NAMALWA (cell line): Measurements from ENCODE around the gene SLC25A21.
"Not testable (repeated sequence)": the region's sequence is repeated elsewhere in the genome, so short reads cannot be mapped to it uniquely, and the experiment has no call there.

Experiments used
- DNase-seq: peaks from one replicate; pipeline ENCODE4 v3.0.0-alpha.2; 2015; ENCODE audit warnings: low spot score

The SLC25A21 gene

GRCh38 chr14:36941783-36942521, 230.5 kb downstream of the SLC25A21 start:
- peak; percentile 45 for DNase-seq

- DNase-seq = no peak
These were observed 231.9 kb downstream of the SLC25A21 start for GRCh38 chr14:36940476-36940875.

GRCh38 chr14:36939265-36939664, 233.1 kb downstream of the SLC25A21 start:
- DNase-seq = no peak

- DNase-seq = no peak
These were observed 233.7 kb downstream of the SLC25A21 start for GRCh38 chr14:36938678-36939077.

GRCh38 chr14:36935976-36936678, 236.3 kb downstream of the SLC25A21 start:
- no peak for DNase-seq

- no peak for DNase-seq
These were observed 238.1 kb downstream of the SLC25A21 start for GRCh38 chr14:36934304-36934703.

GRCh38 chr14:36931791-36932190, 240.6 kb downstream of the SLC25A21 start:
- no peak for DNase-seq

GRCh38 chr14:36928432-36928831, 244.0 kb downstream of the SLC25A21 start:
- DNase-seq = no peak

- no peak for DNase-seq
These were observed 247.3 kb downstream of the SLC25A21 start for GRCh38 chr14:36925094-36925493.

- DNase-seq = no peak
These were observed 255.7 kb downstream of the SLC25A21 start for GRCh38 chr14:36916668-36917067.

GRCh38 chr14:36915081-36915480, 257.3 kb downstream of the SLC25A21 start:
- DNase-seq = no peak

GRCh38 chr14:36910578-36910977, 261.8 kb downstream of the SLC25A21 start:
- DNase-seq = no peak

- DNase-seq = no peak
These were observed 267.0 kb downstream of the SLC25A21 start for GRCh38 chr14:36905272-36905888.

GRCh38 chr14:36901861-36902260, 270.5 kb downstream of the SLC25A21 start:
- DNase-seq = no peak

GRCh38 chr14:36900846-36901245, 271.6 kb downstream of the SLC25A21 start:
- DNase-seq = no peak

- not testable (repeated sequence) for DNase-seq
These were observed 276.1 kb downstream of the SLC25A21 start for GRCh38 chr14:36896300-36896699.

- DNase-seq = no peak
These were observed 288.4 kb downstream of the SLC25A21 start for GRCh38 chr14:36884049-36884448.

GRCh38 chr14:36880276-36880675, 292.1 kb downstream of the SLC25A21 start:
- DNase-seq = no peak

GRCh38 chr14:36879558-36879957, 292.8 kb downstream of the SLC25A21 start:
- no peak for DNase-seq

GRCh38 chr14:36874396-36875138, 297.8 kb downstream of the SLC25A21 start:
- DNase-seq = no peak

GRCh38 chr14:36870776-36871175, 301.6 kb downstream of the SLC25A21 start:
- no peak for DNase-seq

GRCh38 chr14:36869125-36869524, 303.3 kb downstream of the SLC25A21 start:
- no peak for DNase-seq
